GM20000 (cell line): ENCODE measurements around the gene WWOX.

Source experiments
- DNase-seq: peaks from one replicate; pipeline ENCODE4 v3.0.0; 2012; ENCODE audit warnings: low spot score
- CTCF ChIP-seq: IDR thresholded peaks from 2 replicates; pipeline ENCODE4 v1.5.1; 2012; ENCODE audit warnings: mild to moderate bottlenecking, control low read depth; ENCODE audit errors: extremely low read depth, missing control alignments

The WWOX gene

GRCh38 chr16:78462288-78463208 is 363.1 kb downstream of the WWOX start:
- DNase-seq = no peak
- TF ChIP-seq CTCF = no peak

- DNase-seq = no peak
- TF ChIP-seq CTCF = no peak
These were observed 364.1 kb downstream of the WWOX start for GRCh38 chr16:78463591-78463990.

DNA sequence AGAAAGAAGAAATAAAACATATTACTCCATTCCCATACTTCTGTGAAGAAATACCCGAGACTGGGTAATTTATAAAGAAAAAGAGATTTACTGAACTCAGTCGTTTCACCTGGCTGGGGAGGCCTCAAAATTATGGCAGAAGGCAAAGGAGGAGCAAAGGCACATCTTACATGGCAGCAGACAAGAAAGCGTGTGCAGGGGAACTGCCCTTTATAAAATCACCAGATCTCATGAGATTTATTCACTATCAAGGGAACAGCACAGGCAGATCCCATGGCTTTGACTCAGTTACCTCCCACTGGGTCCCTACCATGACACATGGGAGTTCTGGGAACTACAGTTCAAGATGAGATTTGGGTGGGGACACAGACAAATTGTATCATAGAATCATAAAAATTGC is 365.4 kb downstream of the WWOX start:
- DNase-seq = no peak
- TF ChIP-seq CTCF = no peak

DNA sequence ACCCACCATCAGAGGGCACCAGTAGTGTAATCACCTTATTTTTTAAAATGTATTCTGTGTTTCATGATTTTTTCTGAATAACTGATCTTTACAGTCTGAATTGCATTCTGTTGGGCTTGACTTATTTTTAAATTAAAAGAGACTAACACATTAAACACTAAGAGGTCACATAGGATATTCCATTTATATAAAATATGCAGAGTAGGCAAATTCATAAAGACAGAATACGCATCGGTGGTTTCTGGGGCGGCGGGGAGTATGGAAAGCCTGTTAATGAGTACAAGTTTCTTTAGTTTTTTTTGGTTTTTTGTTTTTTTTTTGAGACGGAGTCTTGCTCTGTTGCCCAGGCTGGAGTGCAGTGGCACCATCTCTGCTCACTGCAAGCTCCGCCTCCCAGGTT is 366.3 kb downstream of the WWOX start:
- TF ChIP-seq CTCF = no peak
- DNase-seq = no peak

DNA sequence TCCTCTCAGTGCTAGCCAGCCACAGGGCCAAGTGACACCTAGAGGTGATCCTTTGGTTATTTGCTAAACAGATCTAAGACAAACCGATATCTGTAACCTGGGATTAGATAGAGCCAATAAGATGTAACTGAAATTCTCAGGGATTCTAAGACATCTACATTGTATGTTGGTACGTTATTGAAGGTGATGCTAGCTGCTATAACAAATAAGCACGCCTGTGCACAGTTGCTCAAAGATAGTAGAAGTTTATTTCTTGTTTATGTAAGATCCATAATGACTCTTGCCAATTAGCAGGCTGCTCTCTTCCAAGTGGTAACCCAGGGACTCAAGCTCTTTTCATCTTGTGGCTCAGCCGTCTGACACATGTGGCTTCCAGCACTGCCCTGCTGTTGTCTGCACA is 370.3 kb downstream of the WWOX start:
- no peak for TF ChIP-seq CTCF

DNA sequence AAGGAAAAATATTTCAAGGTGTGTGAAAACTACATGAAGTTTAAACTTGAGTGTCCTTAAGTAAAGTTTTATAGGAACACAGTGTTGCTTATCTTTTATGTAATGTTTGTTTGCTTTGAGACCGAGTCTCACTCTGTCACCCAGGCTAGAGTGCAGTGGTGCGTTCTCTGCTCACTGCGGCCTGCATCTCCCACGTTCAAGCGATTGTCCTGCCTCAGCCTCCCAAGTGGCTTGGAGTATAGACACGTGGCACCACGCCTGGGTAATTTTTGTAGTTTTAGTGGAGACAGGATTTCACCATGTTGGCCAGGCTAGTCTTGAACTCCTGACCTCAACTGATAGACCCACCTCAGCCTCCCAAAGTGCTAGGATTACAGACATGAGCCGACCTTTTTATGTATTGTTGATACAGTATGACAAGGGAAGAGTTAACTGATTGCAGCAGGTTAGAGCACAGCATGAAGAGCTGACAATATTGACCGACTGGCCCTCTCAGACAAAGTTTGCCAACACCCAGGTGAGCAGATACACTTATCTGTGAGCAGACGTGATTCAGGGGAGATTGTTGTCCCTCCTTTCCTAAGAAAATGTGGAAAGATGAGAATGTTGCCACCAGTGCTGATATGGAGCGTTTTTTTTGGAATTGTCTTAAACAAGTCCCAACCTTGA is 373.7 kb downstream of the WWOX start:
- no peak for DNase-seq
- no peak for TF ChIP-seq CTCF

More for the DNA sequence above, 370.3 kb downstream of the WWOX start:
- no peak for DNase-seq

DNA sequence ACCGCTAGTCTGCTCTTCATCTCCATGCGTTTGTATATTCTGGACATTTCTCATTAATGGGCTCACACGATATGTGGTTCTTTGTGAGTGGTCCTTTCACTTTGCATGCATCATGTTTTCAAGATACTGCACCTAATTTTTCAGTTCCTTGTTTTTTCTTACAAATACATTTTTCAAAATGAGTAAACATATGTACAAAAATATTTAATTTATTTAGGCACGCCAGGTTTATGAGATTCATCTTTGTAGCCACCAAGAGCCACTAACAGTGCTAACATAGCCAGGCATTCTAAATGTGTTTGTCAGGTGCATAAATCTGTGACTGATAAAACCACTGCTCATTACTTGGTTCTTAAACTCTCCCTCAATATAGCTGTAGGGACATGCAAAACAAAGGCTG is 375.3 kb downstream of the WWOX start:
- peak; percentile 12 for DNase-seq

More for the DNA sequence above, 375.3 kb downstream of the WWOX start:
- no peak for TF ChIP-seq CTCF
